ENCODE measurements around the gene ACKR3.

GRCh38 chr2:236579048-236579745 is 9.6 kb downstream of the ACKR3 start:
- no peak for TF ChIP-seq POLR2A (IDR thresholded peaks at IDR 0.05)
- no peak for TF ChIP-seq CTCF (IDR thresholded peaks at IDR 0.05)
- TF ChIP-seq POLR2AphosphoS5 (IDR thresholded peaks at IDR 0.05): no peak

Measured in breast epithelium (tissue), 3 donors.